ENCODE data around the gene EHMT1. TPM values are rescaled to one million over a fixed set of nuclear protein-coding genes. Genes with fewer than 3 reads are reported as not detected.

The EHMT1 gene
- total RNA-seq, 1 experiment from 2014 or later, result 42.7 TPM

DNA sequence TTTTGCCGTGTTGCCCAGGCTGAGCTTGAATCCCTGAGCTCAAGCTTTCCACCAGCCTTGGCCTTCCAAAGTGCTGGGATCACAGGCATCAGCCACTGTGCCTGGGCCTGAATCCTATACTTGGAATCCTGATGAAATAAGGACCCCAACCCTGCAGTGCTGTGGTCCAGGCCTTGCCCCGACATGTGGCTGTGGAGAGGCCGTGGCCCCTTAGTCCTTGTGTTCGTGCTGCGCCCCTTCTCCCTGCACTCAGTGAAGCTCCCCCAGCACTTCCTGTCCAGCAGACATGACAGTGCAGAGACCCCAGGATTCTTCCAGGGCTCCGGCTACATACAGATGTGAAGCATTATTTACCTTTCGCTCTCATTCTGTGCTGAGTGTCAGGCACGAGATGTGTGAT, 52.9 kb downstream of the EHMT1 start:
- DNase-seq (ENCODE audit: low read depth), result no peak

DNA sequence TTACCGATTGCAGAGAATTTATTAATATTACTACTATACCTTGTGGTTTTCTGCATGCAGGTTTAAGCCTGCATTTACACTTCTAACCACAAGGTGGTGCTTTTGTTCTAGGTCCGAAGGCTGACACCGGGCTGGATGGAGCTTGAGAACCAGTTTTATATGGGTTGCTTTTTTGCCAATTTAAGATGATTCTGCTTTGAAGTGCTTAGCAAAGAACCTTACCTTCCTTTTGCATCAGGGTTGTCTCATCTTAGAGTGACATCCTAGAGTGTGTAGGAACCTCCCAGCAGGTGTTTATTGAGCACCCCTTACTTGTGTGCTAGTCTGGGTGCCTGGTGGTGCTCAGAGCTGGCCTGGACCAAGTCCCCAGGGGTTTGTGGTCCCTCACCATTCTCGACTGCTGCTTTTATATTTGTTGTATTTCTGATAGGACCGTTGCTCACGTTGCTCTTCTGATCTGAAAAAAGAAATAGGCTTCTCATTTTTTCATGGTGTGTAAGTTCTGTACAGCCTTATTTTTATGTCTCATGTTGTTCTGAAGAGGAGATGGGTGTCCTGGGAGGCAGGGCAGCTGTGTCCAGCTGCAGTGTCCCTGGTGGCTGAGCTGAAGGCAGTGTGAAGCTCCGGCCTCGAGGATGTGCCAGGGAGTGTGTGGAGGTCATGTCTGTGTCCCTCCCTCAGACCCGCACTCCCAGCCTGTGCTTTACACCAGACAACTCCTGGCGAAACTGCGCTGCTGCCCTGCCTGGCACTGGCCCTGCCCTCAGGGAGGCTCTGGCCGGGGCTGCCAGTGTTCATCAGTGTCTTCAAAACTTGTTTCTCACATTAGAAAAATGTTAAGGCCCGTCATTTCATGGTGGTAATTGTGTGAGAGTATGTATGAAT, 54.3 kb downstream of the EHMT1 start:
- DNase-seq (ENCODE audit: low read depth), result peak; percentile 46

DNA sequence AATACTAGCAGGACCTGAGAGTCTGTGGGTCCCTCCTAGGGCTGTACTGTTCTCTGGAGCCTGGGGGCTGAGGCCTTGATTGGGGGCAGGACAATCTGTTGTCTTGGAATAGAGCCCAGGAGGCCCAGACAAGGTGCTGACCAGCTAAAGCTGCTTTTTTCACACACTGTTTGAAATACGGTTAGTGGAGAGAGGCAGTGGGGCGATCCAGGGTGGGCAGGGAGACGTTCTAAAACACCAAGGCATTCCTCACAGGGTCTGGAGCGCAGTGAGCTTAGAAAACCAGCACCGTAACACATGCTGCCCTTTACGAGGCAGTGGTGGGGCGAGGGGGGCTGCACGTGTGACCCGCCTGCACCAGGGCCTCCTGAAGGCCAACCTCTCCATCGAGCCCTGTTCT, 55.1 kb downstream of the EHMT1 start:
- DNase-seq (ENCODE audit: low read depth), result no peak

DNA sequence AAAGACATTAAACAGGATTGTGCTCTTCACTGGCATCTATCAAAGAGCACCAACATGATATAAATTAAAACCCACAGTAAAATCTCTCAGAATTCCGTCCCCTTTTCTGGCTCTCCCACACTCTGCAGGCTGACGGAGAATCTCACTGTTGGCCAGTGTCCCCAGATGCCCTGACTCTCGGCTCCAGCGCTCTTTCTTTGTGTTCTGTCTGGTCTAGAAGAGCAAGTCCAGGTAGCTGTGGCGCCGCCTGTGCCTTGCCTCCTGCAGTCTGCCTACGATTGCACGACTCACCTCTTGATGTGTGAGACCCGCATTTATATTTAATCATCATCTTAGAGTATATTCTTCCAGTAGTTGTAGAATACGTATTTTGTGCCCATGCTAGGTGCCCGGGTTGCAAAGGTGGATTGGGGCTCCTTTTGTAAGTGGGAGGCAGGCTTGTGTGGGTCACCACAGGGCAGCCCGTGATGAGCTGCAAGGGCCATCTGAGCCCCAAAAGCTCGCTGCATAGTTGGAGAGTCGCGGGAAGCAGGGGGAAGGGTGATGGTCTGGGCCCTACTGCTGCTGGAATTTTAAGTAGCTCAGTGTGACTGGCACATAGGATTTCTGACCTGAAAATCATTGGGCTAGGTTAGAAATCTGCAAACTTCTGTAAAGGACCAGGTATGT, 55.6 kb downstream of the EHMT1 start:
- no peak for DNase-seq (ENCODE audit: low read depth)

DNA sequence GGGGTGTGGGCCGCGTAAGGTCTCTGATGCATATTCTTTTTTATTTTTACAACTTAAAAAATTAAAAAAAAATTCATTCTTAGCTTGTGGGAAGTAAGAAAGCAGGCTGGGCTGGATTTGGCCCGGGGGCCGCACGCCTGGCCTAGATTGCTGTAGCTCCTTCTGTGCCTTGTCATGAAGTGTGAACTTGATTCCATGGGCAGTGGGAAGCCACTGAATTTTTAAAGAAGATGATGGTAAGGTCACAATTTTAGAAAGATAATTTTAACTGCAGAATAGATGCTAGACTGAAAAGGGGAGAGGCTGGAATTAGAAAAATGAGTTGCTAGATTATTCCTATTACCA, 56.1 kb downstream of the EHMT1 start:
- no peak for DNase-seq (ENCODE audit: low read depth)

DNA sequence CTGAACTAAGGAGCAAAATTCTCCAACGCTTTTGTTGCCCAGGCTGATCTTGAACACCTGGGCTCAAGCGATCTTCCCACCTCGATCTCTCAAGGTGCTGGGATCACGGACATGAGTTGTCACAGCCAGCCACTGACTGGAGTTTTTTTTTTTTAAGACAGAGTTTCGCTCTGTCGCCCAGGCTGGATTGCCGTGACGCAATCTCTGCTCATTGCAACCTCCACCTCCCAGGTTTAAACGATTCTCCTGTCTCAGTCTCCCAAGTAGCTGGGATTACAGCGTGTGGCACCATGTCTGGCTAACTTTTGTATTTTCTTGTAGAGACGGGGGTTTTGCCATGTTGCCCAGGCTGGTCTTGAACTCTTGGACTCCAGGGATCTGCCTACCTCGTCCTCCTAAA, 58.2 kb downstream of the EHMT1 start:
- no peak for DNase-seq (ENCODE audit: low read depth)

DNA sequence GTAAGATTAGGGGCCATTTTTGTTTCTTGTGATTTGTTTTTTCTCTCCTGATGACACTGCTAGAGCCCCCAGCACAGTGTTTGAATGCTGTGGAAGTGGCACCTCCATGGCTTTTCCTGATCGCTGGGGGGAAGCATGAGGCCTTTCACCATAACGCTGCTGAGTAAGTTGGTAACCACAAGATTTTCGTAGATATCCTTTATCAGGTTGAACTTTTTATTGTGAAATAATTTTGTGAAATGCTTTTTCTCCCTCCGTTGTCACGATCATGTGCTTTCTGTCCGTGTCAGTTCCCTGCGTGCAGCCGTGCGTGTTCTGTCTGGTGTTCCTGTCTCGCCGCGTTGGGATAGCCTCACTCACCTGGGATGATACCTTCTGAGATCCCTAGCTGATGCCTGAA, 59.4 kb downstream of the EHMT1 start:
- DNase-seq (ENCODE audit: low read depth), result no peak

DNA sequence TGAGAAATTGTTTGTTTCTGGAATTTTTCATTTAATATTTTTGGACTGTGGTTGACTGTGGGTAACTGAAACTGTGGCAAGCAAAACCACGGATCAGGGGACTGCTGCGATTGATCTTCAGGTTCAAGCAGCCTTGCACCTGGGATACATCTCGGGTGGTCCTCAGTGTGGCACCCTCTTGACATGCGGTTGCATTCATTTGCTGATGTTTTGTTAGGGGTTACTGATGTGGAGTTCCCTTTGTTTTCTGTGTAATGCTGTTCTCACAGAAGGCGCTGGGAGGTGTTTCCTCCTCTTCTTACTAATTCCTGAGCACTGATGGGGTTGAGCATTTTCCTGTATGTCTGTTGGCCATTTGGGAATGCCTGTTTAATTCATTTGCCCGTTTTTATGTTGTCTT, 60.4 kb downstream of the EHMT1 start:
- no peak for DNase-seq (ENCODE audit: low read depth)

DNA sequence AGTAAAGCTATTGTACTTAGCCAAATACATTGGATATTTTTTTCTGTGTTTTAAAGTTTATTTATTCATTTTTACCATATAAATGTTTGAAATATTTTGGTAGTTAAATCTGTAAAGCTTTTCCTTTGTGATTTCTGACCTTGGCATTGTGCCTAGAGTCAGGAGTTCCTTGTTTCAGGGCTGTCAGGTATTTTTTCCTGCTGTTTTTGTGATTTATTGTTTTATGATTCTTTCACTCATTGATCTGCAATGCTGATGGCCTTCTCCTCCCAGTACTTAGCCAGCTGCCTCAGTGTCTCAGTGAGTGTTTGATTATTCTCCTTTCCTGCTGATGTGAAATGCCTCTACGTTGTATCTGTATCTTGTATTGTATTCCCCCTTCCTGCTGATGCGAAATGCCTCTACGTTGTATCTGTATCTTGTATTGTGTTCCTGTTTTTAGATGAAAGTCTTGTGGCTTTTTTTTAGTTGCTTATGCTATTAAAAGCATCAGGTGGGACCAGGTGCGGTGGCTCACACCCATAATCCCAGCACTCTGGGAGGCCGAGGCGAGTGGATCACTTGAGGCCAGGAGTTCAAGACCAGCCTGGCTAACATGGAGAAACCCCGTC, 61.0 kb downstream of the EHMT1 start:
- no peak for DNase-seq (ENCODE audit: low read depth)

DNA sequence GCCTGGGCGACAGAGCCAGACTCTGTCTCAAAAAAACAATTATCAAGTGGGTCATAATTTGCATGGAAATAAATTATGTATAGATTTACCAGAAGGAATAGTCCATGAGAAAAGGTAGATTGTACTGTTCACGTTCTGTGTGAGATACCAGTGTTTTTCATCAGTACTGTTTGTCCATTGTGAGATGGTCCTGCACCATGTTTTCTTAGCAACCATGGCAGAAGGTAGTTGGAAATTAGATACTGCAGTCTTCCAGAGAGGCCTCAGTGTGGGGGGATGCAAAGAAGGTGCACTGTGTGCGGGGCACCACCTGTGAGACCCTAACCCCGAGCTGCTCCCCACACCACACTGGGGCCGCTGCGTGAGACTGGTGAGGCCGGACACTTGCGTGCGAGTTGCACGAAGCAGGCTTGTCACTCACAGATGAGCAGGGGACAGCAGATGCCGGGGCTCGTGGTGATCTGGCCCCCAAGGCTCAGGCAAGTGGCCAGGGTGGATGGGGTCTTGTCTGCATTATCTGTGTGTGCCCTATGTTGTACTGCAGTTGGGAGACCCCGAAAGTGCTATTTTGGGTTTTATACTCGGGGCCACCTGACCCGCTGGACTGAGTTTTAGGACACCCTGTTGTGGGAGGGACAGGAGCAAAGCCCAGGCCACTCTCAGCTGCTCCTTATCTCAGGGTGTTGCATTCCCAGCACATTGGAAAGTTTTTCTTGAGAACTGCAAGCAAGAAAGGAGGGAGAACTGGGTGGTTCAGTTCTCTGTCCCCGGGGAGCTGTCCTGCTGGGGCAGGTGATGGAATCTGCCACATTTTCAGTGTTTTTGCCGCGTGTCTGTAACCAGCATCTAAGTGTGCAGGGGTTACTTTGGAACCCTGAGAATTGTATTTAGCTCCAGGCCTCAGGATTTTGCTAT, 61.9 kb downstream of the EHMT1 start:
- DNase-seq (ENCODE audit: low read depth), result no peak

DNA sequence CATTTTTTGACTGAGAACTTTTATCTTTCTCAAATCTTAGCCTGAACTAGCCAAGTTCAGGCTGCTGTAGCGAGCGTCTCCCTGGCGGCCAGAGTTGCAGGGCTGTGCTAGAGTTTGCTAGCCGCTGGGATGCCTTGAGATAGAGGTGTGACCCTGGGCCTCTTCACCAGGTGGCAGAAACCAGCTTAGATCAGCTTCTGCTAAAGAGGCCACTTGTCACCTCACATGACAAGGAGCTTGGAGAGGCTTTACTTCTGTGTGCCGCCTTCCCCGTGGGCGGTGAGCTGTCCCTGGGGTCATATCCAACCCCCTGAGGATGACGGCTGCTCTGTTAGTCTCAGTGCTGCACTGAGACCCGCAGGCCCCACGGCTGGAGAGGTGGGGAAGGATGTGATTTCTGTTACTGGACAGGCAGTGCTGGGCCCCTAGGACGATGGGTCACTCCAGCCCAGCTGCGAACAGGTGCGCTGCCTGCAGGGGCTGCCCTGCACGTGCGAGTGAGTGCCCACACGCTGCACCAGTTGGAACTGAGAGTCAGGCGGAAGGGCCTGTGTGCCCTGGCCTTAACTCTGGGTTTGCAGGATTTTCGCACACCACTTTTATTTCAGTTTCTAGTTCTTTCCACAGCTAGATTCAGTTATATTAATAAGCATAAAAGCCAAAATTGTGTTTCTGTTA, 63.8 kb downstream of the EHMT1 start:
- DNase-seq (ENCODE audit: low read depth), result no peak

DNA sequence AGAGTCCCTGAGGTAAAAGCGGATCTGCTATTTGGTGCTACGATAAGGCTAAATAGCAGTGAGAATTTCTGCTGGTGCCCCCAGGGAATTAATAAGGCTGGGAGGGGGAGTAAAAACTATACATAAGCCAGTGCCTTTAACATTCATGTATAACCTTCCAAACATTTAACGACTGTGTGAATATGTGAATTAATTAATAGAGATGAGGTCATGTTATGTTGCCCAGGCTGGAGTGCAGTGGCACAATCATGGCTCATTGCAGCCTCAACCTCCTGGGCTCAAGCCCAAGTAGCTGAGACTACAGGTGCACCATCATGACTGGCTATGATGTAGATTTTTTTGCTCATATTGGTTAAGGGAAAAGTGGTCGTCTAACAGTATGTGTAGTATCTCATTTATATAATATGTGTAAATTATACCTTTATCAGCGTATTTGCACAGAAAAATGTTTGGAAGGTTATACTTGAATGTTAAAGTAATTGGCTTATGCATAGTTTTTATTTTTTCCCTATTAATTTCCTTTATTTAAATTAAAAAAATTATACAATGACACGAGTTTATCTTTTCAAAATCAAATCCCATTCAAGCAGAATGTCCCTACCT, 64.6 kb downstream of the EHMT1 start:
- no peak for DNase-seq (ENCODE audit: low read depth)

DNA sequence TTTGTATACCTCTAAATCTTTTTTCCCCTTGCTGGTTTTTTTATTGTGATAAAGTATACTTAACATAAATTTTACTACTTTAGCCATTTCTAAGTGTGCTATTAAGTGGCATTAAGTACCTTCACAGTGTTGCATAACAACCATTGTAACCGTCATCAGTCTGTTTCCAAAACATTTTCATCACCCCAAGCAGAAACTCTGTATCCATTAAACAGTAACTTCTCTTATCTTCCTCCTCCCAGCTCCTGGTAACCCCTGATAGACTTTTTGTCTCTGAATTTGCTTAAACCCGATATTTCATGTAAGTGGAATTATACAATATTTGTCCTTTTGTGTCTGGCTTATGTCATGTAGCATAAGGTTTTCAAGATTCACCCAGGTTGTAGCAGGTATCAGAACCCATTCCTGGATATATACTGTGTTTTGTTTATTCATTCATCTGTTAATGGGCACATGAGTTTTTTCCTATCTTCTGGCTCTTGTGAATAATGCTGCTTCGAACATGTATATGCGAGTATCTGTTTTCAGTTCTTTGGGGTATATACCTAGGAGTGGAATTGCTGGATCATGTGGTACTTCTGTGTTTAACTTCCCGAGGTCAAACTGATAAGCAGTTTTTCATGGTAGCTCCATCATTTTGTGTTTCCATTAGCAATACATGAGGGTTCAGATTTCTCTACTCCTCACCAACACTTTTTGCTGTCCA, 66.4 kb downstream of the EHMT1 start:
- no peak for DNase-seq (ENCODE audit: low read depth)

DNA sequence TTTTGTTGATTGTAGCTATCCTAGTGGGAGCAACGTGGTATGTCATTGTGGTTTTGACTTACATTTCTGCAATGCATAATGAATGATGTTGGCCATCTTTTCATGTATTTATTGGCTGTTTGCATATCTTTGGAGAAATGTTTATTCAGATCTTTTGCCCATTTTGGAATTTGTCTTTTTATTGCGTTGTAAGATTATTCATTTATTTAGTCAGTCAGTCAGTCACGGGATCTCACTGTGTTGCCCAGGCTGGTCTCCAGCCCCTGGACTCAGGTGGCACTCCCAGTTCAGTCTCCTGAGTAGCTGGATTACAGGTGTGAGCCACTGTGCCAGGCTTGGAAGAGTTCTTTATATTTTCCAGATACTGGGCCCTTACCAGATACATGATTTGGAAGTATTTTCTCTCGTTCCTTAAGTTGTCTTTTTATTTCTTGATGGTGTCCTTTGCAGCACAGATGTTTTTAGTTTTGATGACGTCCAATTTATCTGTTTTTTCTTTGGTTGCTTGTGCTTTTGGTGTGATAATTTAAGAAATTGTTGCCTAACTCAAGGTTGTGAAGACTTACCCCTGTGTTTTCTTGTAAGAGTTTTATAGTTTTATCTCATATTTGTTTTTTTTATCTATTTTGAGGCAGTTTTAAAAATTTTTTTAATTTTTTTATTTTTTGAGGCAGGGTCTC, 67.1 kb downstream of the EHMT1 start:
- DNase-seq (ENCODE audit: low read depth), result no peak

DNA sequence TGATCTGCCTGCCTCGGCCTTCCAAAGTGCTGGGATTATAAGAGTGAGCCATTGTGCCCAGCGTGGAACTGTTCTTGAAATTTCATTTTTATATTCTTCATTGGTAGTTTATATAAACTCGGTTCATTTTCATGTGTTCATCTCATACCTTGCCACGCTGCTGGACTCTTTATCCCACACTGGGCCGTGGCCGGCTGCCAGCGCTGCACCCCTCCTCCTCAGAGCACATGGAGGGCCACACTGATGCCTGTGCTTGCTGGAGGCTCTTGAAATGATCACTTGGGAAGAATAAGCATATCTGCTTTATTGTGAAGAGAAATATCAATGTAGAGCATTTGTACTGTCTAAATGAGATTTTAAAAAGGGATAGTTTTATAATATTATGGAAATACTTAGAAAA, 69.5 kb downstream of the EHMT1 start:
- DNase-seq (ENCODE audit: low read depth), result no peak

DNA sequence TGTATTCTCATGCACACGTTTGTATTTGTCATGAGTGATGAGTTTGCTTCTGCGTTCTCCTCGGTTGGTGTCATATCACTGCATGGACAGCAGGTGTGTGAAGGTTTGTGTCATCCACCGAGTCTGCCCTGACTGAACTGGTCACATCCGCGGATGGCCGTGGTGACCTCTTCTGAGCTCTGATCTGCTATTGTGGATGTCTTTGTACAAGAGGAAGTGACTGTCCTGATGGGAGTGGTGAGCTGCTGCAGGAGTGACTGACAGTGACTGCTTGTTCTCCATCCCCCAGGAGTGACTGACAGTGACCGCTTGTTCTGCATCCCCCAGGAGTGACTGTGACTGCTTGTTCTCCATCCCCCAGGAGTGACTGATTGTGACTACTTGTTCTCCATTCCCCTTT, 69.9 kb downstream of the EHMT1 start:
- DNase-seq (ENCODE audit: low read depth), result peak; percentile 32

DNA sequence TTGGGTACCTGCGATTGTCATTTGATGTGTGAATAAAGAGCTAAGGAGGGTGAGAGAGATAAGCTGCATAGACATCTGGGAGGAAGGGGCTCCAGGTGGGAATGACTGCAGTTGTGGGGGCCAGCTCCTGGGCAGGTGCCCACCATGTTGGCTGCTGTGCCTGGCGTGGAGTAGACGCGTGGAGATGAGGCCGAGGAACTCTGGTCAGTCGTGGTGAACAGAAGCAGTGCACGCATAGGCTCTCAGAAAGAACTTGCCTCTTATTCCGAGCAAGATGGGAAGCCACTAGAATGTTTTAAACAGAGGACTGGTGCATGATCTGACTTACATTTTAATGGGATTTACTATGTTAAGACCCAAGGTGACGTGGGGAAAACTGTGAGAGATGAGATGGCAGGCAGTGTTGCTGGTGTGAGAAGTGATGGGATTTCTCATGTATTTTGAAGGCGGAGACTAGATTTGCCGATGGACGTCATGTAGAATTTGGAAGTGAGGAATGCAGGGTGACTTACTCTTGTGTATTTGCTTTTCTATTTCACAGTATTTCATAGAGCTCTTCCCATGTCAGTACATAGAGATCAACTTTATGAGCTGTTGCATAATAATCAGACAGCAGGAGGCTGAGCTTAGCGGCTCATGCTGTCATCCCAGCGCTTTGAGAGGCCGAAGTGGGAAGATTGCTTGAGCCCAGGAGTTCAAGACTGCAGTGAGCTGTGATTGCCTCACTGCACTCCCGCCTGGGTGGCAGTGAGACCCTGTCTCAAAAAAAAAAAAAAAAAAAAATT, 71.1 kb downstream of the EHMT1 start:
- no peak for DNase-seq (ENCODE audit: low read depth)

DNA sequence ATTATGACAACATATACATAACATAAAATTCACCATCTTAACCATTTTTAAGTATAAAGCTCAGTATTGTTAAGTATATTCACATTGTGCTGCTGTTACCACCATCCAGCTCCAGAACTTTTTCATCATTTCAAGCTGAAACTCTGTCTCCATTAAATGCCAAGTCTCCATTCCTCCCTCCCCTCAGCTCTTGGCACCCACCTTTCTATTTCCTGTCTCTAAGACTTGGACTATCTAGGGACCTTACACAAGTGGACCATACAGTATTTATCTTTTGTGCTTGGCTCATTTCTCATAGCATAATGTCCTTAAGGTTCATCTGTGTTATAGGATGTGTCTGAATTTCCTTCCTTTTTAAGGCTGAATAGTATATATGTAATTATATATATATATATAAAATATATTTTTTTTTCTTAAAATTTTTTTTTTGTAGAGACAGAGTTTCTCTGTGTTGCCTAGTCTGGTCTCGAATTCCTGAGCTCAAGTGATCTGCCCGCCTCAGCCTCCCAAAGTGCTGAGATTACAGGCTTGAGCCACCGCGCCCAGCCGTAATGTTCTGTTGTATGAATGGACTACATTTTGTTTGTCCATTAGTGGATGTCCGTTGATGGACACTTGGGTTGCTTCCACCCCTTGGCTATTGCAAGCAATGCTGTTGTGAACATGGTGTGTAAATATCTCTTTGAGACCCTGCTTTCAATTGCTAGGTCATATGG, 72.3 kb downstream of the EHMT1 start:
- no peak for DNase-seq (ENCODE audit: low read depth)

All from HT1080 (cell line).